Epithelial cell of esophagus (primary cell): ENCODE results near the gene RARB.

Source experiments
- DNase-seq: peaks from one replicate; pipeline ENCODE4 v3.0.0; 2010; ENCODE audit warnings: low read depth
- H3K4me3 ChIP-seq: 2 replicates; pipeline ENCODE4 v1.5.1; 2011; ENCODE audit warnings: mild to moderate bottlenecking, low read length, control low read depth
- CTCF ChIP-seq: IDR thresholded peaks from 2 replicates; pipeline ENCODE4 v1.5.1; 2011; ENCODE audit warnings: low read depth, mild to moderate bottlenecking, low read length, control low read depth, inconsistent platforms; ENCODE audit not compliant: insufficient read depth; ENCODE audit errors: missing control alignments

Gene RARB

GRCh38 chr3:25427563-25427941 lies 511 bp upstream of the RARB start:
- H3K4me3 ChIP-seq: peak overlapping the region; percentile 45
- TF ChIP-seq CTCF: no peak
- DNase-seq: no peak

- H3K4me3 ChIP-seq: no peak overlapping the region
- no peak for TF ChIP-seq CTCF
- DNase-seq: no peak
Measured at GRCh38 chr3:25428789-25429335, 799 bp downstream of the RARB start.

- DNase-seq: no peak
- H3K4me3 ChIP-seq: no peak overlapping the region
Measured at GRCh38 chr3:25429361-25430286, 1.6 kb downstream of the RARB start.

GRCh38 chr3:25430287-25430934 lies 2.3 kb downstream of the RARB start:
- TF ChIP-seq CTCF: no peak
- H3K4me3 ChIP-seq: no peak overlapping the region
- no peak for DNase-seq

More at GRCh38 chr3:25429361-25430286, 1.6 kb downstream of the RARB start:
- no peak for TF ChIP-seq CTCF

- no peak overlapping the region for H3K4me3 ChIP-seq
- no peak for TF ChIP-seq CTCF
- DNase-seq: no peak
Measured at GRCh38 chr3:25430935-25431770, 3.1 kb downstream of the RARB start.

GRCh38 chr3:25432176-25432720 lies 4.2 kb downstream of the RARB start:
- no peak for TF ChIP-seq CTCF
- DNase-seq: no peak
- no peak overlapping the region for H3K4me3 ChIP-seq
